HepG2 (cell line): Measurements from ENCODE around the gene SMAD3. TPM values are rescaled to one million over a fixed set of nuclear protein-coding genes. Genes with fewer than 3 reads are reported as not detected.
A peak's percentile ranks its signal among the peaks of the same experiment; 100 is the strongest.

Experiments
- BCL6 ChIP-seq: IDR thresholded peaks from 2 replicates; pipeline ENCODE4 v1.6.1; 2016; ENCODE audit warnings: missing genetic modification reagents, missing compliant biosample characterization
- CEBPG ChIP-seq: IDR thresholded peaks from 2 replicates; pipeline ENCODE4 v1.6.1; 2016
- CREM ChIP-seq, 2 experiments: sonication (generic) in 1 of 2; formaldehyde crosslinking in 1 of 2; IDR thresholded peaks; 2 replicates each; pipeline versions ENCODE4 v1.4.0 to v1.6.1; 2016 to 2020; ENCODE audit warnings: antibody characterized with exemption in 1 of 2, mild to moderate bottlenecking in 1 of 2, missing genetic modification reagents in 1 of 2
- FOXK2 ChIP-seq: fragments of 450-650 bp; IDR thresholded peaks from 2 replicates; pipeline ENCODE4 v1.6.1; 2016
- HMG20A ChIP-seq: IDR thresholded peaks from 2 replicates; pipeline ENCODE4 v1.6.1; 2016; ENCODE audit warnings: borderline replicate concordance
- IKZF1 ChIP-seq: fragments of 450-650 bp; IDR thresholded peaks from 2 replicates; pipeline ENCODE4 v1.7.1; 2016
- KDM5B ChIP-seq: sonication (generic); formaldehyde crosslinking; IDR thresholded peaks from 2 replicates; pipeline ENCODE4 v1.4.0; 2020; ENCODE audit warnings: missing genetic modification reagents, mild to moderate bottlenecking, borderline replicate concordance
- NCOA2 ChIP-seq: sonication (generic); formaldehyde crosslinking; IDR thresholded peaks from 2 replicates; pipeline ENCODE4 v1.8.0; 2022; ENCODE audit warnings: inconsistent platforms
- NR2C2 ChIP-seq: sonication (generic); formaldehyde crosslinking; IDR thresholded peaks from 2 replicates; pipeline ENCODE4 v1.4.0; 2020; ENCODE audit warnings: missing genetic modification reagents, mild to moderate bottlenecking, moderate library complexity, borderline replicate concordance
- PATZ1 ChIP-seq: sonication (generic); formaldehyde crosslinking; IDR thresholded peaks from 2 replicates; pipeline ENCODE4 v1.4.0; 2020; ENCODE audit warnings: missing genetic modification reagents
- RARA ChIP-seq: IDR thresholded peaks from 2 replicates; pipeline ENCODE4 v1.6.1; 2016; ENCODE audit warnings: missing genetic modification reagents, missing compliant biosample characterization
- TCF7 ChIP-seq: sonication (generic); IDR thresholded peaks from 2 replicates; pipeline ENCODE4 v1.6.1; 2016; ENCODE audit warnings: antibody characterized with exemption, low read depth
- XRCC5 ChIP-seq: fragments of 200-400 bp; formaldehyde crosslinking; optimal IDR thresholded peaks from 2 replicates; pipeline ENCODE3; 2017; ENCODE audit warnings: mild to moderate bottlenecking, low read length
- ZMYM2 ChIP-seq: sonication (generic); formaldehyde crosslinking; IDR thresholded peaks from 2 replicates; pipeline ENCODE4 v1.8.0; 2022; ENCODE audit warnings: mild to moderate bottlenecking, missing genetic modification reagents
- ZNF337 ChIP-seq: sonication (generic); formaldehyde crosslinking; IDR thresholded peaks from 2 replicates; pipeline ENCODE4 v1.5.1; 2020; ENCODE audit warnings: missing genetic modification reagents, low read depth, mild to moderate bottlenecking, borderline replicate concordance
- polyA plus RNA-seq, 8 experiments: library from polyadenylated mRNA; depleted of rRNA in 3 of 8; stranded (reverse) in 7 of 8; unstranded in 1 of 8; fragments of >200 nt; fragmentation: Illumina TruSeq in 4 of 8; extraction: Trizol in 4 of 8; gene quantifications; 2 replicates each; pipeline versions ENCODE4 v1.2.1 to v1.2.3, GENCODE V29; 2011 to 2016; ENCODE audit warnings: low read depth in 4 of 8, missing spikeins in 1 of 8, mixed read lengths in 1 of 8; ENCODE audit not compliant: insufficient read depth in 1 of 8
- total RNA-seq, 5 experiments: library from RNA; depleted of rRNA; stranded (reverse); fragments of >200 nt; fragmentation: Illumina TruSeq; extraction: Trizol; gene quantifications; 2 replicates each; pipeline ENCODE4 v1.2.3, GENCODE V29; 2016; ENCODE audit warnings: low read depth in 1 of 5
- TF ChIP-seq, protein P1 (sequence below): IDR thresholded peaks from 2 replicates; pipeline ENCODE4 v1.4.0; 2020; ENCODE audit warnings: mild to moderate bottlenecking, missing genetic modification reagents
- TF ChIP-seq, protein P2 (sequence below): sonication (generic); formaldehyde crosslinking; IDR thresholded peaks from 2 replicates; pipeline ENCODE4 v1.8.0; 2022; ENCODE audit warnings: missing genetic modification reagents, low read depth, mild to moderate bottlenecking, borderline replicate concordance
- TF ChIP-seq, protein P3 (sequence below): sonication (generic); formaldehyde crosslinking; IDR thresholded peaks from 2 replicates; pipeline ENCODE4 v1.5.1; 2020; ENCODE audit warnings: mild to moderate bottlenecking, missing genetic modification reagents, moderate library complexity

SMAD3 gene
- total and polyA plus RNA-seq, 2 of the 13 experiments (the other 11 are each of a cell fraction or from before 2014, with no cell fraction given) = 8.6 to 56.3 TPM

GRCh38 chr15:67109141-67110034 lies 44.0 kb downstream of the SMAD3 start (continued):
- TF ChIP-seq NR2C2 (CRISPR knock-in tag) (0 out of 2 replicates have a peak, but pooled peaks have one; percentile 37), FOXK2 (no peak), ZNF337 (CRISPR knock-in tag) (no peak), HMG20A (CRISPR knock-in tag) (peak; percentile 69; the same call in 1 of the 2 replicates), CEBPG (CRISPR knock-in tag) (peak; percentile 82), IKZF1 (no peak), RARA (peak; percentile 99), PATZ1 (CRISPR knock-in tag) (peak; percentile 65; the same call in 1 of the 2 replicates), XRCC5 (peak; percentile 23), TCF7 (peak; percentile 12; the same call in 1 of the 2 replicates), KDM5B (peak; percentile 35; the same call in 1 of the 2 replicates), CREM (IDR thresholded peaks at IDR 0.05) (peak; percentile 45; the same call in 1 of the 2 replicates), CREM (CRISPR knock-in tag; IDR thresholded peaks at IDR 0.05) (no peak), BCL6 (CRISPR knock-in tag) (peak; percentile 77), ZMYM2 (CRISPR knock-in tag) (peak; percentile 55; the same call in 1 of the 2 replicates), NCOA2 (CRISPR knock-in tag) (peak; percentile 38; the same call in 1 of the 2 replicates)
- TF ChIP-seq, protein P1, sequence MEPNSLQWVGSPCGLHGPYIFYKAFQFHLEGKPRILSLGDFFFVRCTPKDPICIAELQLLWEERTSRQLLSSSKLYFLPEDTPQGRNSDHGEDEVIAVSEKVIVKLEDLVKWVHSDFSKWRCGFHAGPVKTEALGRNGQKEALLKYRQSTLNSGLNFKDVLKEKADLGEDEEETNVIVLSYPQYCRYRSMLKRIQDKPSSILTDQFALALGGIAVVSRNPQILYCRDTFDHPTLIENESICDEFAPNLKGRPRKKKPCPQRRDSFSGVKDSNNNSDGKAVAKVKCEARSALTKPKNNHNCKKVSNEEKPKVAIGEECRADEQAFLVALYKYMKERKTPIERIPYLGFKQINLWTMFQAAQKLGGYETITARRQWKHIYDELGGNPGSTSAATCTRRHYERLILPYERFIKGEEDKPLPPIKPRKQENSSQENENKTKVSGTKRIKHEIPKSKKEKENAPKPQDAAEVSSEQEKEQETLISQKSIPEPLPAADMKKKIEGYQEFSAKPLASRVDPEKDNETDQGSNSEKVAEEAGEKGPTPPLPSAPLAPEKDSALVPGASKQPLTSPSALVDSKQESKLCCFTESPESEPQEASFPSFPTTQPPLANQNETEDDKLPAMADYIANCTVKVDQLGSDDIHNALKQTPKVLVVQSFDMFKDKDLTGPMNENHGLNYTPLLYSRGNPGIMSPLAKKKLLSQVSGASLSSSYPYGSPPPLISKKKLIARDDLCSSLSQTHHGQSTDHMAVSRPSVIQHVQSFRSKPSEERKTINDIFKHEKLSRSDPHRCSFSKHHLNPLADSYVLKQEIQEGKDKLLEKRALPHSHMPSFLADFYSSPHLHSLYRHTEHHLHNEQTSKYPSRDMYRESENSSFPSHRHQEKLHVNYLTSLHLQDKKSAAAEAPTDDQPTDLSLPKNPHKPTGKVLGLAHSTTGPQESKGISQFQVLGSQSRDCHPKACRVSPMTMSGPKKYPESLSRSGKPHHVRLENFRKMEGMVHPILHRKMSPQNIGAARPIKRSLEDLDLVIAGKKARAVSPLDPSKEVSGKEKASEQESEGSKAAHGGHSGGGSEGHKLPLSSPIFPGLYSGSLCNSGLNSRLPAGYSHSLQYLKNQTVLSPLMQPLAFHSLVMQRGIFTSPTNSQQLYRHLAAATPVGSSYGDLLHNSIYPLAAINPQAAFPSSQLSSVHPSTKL (CRISPR knock-in tag) = peak; percentile 69
- TF ChIP-seq, protein P2, sequence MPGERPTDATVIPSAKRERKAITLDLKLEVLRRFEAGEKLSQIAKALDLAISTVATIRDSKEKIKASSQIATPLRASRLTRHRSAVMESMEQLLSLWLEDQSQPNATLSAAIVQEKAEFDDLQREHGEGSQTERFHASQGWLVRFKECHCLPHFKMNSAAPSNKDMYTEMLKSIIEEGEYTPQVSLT (CRISPR knock-in tag) = no peak
- TF ChIP-seq, protein P3, sequence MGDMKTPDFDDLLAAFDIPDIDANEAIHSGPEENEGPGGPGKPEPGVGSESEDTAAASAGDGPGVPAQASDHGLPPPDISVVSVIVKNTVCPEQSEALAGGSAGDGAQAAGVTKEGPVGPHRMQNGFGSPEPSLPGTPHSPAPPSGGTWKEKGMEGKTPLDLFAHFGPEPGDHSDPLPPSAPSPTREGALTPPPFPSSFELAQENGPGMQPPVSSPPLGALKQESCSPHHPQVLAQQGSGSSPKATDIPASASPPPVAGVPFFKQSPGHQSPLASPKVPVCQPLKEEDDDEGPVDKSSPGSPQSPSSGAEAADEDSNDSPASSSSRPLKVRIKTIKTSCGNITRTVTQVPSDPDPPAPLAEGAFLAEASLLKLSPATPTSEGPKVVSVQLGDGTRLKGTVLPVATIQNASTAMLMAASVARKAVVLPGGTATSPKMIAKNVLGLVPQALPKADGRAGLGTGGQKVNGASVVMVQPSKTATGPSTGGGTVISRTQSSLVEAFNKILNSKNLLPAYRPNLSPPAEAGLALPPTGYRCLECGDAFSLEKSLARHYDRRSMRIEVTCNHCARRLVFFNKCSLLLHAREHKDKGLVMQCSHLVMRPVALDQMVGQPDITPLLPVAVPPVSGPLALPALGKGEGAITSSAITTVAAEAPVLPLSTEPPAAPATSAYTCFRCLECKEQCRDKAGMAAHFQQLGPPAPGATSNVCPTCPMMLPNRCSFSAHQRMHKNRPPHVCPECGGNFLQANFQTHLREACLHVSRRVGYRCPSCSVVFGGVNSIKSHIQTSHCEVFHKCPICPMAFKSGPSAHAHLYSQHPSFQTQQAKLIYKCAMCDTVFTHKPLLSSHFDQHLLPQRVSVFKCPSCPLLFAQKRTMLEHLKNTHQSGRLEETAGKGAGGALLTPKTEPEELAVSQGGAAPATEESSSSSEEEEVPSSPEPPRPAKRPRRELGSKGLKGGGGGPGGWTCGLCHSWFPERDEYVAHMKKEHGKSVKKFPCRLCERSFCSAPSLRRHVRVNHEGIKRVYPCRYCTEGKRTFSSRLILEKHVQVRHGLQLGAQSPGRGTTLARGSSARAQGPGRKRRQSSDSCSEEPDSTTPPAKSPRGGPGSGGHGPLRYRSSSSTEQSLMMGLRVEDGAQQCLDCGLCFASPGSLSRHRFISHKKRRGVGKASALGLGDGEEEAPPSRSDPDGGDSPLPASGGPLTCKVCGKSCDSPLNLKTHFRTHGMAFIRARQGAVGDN = peak; percentile 73
